HG02798 (cell line): ENCODE measurements around the gene FMNL2.

Experiments
- ATAC-seq: cut with Tn5 transposase; IDR thresholded peaks from one replicate; pipeline ENCODE4 v1.9.1; 2021; ENCODE audit warnings: mild to moderate bottlenecking; ENCODE audit not compliant: unreplicated experiment, poor library complexity

Gene FMNL2

DNA sequence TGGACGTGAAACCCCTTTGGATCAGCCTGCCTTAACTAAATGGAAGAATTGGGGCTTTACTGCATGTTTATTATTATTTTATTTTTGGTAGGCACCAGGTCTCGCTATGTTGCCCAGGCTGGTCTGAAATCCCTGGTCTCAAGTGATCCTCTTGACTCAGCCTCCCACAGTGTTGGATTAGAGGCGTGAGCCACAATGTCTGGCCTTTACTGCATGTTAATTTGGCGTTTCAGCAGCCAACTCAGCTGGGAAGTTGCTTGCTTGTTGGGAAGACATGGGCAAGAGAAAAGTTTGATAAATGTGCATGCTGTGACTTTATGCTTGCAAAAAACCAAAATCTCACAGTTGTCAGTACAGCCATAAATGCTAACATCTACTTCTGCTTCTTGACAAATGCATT is 105.1 kb downstream of the FMNL2 start:
- no peak for ATAC-seq

DNA sequence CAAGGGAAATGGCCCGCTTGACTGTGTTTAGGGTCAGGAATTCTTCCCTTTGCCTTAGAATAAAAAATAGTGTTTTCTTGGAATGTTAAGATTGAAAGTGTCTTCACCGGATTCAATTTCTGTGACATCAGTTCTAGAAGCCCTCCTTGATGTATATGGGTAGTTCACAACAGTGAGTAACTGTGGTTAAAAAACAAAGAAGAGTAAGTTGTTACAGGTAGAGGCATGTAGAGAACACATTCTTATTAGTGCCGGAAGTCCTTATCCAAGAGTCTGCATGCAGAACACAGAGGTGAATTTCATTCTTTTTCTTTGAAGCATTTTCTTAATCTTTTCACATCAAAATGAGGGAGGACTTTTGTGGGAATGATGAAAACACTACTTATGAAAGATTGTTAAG is 105.5 kb downstream of the FMNL2 start:
- ATAC-seq: no peak

DNA sequence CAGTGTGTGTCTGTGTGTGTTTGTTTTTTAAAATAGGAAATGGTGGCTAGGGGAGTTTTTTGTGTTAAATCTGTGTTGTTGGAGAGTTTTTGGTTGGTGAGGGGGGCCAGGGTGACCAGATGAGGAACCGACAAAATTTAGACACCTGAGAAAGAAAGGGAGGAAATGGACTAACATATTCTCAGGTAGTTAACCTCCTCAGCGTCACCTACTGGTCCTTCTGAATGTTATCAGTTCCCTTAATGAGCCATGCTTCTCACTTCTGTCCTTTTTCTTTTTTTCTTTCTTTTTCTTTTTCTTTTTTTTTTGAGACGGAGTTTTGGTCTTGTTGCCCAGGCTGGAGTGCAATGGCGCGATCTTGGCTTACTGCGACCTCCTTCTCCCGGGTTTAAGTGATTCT is 107.0 kb downstream of the FMNL2 start:
- peak; percentile 46 for ATAC-seq

DNA sequence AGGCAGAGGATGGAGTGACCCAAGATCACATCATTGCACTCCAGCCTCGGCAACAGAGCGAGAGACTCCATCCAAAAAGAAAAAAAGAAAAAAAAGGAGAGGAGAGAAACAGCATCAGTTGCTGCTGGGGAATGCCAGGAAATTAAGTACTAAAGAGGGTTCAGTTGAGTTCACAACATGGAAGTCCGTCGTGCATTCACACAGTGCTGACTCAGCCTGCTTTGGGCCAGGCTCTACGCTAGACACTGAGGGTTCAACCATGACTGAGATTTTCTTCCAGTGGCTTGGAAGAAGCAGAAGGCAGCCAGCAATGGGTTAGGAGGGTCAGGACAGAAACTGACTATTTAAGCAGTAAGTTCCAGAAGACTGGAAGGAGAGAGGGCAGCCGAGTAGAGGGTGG is 108.8 kb downstream of the FMNL2 start:
- ATAC-seq: no peak

DNA sequence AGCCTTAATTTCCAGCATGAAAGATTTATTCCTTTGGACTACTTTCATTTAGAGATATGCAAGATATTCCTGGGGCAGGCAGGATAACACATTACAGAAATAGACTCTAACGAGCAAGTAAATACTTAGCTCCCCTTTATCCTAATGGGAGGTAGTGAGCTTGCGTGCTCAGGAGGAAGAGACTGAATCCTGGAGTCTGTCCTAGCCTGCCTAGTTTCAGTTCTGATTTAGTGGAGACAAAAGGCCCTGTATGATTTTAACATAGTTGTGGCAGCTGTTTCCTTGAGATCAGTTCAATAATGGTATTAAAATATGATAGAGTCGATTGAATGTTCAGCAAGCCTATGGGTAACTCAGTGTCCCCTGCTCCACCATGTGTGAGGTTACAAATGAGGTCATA is 109.5 kb downstream of the FMNL2 start:
- ATAC-seq: no peak

DNA sequence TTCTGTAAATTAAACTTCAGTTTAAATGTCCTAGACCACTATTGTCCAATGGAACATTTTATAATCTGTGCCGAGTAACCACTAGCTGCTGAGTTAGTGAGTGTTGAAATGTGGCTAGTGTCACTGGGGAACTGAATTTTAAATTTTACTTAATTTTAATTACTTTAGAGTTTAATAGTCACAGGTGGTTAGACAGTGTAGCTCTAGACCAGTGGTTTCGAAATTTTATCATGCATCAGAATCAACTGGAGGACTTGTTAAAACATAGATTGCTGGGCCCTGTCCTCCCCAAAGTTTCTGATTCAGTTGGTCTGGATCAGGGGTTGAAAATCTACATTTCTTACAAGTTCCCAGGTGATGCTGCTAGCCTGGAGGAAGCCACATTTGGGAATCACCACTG is 110.4 kb downstream of the FMNL2 start:
- ATAC-seq: no peak

DNA sequence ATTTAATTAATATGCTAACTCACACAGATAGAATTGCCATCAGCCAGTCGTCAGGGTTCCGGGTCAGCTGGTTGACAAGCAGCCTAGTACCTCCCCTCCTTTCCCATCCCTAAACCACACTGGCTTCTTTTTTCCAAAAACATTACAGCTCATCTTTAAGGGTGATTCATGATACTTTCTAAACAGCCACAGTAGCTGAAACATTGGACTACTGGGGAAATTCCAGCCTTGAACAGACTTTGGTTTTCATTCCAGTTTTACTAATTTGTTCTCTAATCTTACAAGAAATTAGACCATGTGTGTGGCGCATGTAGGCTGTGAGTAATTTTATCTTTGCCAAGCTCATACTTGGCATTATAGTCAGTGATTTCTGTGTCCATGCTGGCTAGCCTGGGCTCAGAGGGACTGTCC is 110.8 kb downstream of the FMNL2 start:
- peak; percentile 48 for ATAC-seq

DNA sequence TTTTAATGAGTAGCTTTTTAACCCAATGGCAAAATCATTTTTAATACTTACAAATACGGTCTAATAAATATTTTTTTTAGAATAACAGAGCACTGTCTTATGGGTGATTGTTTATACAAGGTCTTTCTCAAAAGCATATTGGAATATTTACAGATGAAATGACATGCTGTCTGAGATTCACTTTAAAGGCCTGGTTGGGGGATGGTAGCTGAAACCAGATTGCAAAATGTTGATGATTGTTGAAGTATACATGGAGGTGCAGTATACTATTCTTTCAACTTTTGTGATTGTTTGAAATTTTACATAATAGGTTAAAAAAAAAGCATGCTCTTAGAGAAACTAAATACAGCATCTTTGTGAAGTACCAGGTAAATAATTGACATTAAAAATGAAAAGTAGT is 111.2 kb downstream of the FMNL2 start:
- no peak for ATAC-seq

DNA sequence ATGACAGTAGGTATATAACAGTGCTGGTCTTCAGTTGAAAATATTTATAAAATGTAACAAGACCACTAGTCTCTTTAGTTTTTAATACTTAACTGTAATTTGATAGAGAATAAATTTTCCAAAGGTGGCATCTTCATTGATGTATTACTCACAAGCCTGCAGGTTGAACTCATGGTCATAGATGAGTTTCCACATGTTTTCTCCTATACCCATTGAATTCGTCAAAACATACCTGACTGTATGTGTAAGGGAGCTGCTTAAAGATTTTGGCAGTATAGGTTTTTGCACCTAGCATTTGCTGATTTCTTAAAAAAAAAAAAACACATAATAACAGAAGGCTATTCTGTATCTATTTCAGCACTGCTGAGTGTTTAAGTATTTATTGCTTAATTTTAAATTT is 112.9 kb downstream of the FMNL2 start:
- no peak for ATAC-seq

DNA sequence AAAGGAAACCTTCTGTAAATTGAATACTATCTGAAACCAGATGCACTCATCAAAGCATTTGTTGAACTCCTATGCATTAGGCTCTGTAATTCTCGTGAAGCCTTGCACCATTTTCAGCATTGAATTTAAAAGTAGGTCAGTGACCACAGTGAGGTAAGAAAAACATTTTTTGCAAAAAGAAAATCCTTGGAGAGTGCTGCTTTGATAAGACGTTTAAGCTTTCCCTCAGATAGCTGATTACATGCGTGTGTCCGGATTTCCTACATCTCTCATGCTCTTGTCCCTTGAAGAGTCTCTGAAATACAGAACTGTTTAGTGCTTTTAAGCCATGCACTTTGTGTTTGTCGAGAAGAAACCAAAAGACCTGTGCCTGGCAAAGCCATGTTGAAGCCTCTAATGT is 113.6 kb downstream of the FMNL2 start:
- ATAC-seq: no peak

DNA sequence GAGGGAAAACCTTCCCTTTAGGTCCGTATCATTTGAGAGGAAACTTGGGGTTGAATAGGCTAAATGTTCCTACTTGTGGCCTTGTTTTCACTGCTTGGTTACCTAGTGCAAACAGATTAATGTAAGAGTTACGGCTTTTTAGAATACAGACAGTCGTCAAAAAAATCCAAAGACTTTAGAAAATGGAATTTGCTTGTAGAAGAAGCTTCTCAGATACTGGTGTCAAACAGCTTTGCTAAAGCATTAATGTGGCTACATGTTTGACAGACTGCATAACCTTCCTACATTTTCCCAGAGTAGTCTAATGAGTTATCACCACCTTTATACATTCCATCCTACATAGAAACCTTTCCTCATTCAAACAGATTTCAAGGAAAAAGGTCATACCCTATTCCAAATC is 114.6 kb downstream of the FMNL2 start:
- no peak for ATAC-seq

DNA sequence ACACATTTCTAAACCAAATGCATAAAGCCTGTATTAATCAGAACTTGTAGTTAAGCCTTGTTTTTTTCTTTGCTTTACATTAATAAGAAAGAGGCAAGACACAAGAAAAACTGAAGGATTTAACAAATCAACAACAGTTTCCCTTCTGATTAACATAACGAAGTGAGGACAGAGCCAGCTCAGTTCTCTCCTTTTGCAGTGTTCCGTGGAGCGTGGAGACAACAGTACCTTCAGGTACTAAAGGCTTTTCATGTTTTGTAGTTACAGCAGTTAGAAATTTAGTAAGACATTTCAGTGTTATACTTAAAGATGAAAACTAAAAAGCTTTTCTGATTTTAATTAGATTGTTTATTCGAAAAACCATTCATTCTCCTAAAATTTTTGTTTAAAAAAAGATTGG is 115.2 kb downstream of the FMNL2 start:
- ATAC-seq: no peak

DNA sequence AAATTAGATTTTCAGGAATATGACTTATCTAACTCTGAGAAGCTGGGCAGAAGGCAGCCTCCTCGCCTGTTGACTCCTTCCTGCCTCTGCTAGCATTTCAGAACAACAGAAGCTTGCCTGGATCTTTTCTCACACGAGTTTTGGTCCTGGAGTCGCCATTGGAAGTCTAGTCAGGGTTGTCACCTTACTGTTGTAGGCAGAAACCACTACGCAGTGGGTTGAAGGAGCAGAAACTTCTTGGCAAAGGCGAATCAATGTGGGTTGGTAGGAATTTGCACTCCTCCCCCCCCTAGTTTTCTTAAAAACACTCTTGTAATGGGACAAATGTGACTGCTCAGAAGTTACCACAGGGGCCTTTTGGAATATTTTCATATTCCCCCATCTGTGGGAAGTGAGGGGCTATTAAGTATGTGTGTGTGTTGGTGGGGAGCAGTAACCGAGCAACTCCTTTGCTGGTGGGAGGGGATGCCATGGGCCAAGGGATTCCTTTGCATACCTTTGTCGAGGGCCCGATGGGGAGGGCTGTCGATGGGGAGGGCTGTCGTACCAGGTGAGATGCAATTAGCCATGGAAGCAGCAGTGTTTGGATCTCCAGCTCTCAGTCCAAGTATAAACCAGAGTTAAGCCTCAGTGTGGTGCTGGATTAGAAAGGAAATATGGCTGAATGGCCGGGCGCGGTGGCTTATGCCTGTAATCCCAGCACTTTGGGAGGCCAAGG is 117.4 kb downstream of the FMNL2 start:
- no peak for ATAC-seq

DNA sequence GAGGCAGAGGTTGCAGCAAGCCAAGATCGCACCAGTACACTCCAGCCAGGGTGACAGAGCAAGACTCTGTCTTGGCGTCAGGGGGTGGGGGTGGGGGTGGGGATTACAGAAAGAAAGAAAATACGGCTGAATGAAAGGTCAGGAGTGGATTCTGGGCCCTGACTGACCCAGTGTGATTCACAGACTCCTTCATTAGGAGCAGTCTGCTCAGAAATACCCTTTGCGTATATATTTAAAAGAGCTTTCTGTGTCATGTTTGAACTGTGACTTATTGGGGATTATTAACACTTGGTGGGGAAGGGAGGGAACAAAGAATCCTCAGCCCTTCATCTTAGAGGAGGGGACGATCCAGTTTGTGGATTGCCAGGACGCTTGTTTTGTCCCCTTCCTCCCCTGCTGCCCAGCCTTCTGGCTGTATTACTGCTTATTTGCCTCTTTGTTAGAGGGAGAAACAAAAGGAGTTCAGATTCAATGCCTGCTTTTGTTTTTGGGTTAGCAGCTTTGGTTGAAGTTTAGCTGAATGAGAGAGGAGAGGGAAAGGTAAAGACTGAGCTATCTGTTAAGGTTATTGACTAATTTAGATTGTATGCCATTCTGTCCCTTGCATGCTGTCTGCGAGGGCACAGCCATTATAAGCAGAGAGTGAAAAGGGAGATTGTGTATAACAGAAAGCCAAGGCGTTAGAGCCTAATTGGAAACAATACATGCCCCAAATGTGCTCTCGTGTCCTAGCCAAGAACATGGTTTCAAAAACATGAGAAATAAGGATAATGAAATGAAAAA is 118.3 kb downstream of the FMNL2 start:
- ATAC-seq: no peak

DNA sequence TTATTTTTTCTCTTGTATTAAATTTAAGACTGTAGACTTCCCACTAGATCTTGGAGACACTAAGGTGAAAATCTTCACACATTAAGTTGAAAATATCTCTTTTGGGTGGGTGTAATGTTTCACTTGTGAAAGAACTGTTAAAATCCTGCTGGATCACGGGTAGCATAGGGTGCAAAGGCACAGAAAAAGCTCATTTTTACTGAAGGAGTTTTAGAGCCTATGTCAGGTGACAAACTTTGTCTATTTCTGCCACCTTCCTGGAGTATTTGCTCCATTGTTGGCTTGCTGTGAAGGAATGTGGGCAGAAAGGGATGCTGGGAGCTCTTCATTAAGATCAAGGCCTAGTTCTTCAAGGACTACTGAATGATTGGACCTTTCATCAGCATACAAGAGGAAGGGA is 119.4 kb downstream of the FMNL2 start:
- no peak for ATAC-seq

DNA sequence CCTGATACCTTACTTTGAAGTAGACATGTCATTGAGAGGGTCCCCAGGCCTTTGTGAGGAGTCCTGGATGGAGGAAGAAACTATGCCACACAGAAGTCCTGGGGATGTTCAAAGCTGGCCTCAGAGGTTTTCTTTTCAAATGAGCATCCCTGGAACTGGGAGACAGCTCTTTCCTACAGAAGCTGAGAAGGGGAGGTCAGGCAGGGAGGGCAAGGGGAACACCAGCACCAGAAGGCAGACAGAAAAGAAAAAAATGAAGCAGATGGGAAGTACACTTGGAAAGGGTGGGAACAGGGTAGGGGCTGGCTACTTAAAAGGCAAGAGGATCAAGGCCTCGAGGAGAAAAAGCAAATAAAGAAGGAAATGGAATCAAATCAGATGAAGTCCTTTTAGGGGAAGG is 120.0 kb downstream of the FMNL2 start:
- ATAC-seq: no peak

DNA sequence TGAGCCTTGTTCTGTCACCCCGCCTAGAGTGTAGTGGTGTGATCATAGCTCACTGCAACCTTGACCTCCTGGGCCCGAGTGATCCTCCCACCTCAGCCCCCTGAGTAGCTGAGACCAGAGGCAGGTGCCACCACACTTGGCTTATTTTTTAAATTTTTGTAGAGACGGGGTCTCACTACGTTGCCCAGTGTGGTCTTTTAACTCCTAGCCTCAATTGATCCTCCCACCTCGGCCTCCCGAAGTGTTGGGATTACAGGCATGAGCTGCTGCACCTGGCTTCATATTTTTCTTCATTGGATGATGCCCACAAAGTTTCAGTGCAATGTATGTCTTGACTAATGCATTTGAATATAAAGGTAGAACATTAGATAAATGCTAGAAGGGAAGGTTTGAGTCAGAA is 120.8 kb downstream of the FMNL2 start:
- ATAC-seq: no peak

DNA sequence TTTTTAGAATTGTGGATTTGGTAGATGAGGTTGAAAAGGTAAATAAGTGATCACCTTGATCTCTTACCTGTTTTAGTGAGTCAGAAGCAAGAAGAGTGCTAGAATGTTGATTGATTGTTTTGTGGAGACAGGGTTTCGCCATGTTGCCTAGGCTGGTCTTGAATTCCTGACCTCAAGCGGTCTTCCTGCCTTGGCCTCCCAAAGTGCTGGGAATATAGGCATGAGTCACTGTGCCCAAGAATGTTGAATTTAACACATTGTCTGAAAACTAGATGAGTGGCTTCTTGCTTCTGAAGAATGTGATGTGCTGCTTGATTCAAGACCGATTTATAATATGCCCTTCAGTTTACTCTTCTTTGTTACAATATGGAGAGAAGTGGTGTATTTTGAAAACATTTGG is 121.3 kb downstream of the FMNL2 start:
- ATAC-seq: no peak

DNA sequence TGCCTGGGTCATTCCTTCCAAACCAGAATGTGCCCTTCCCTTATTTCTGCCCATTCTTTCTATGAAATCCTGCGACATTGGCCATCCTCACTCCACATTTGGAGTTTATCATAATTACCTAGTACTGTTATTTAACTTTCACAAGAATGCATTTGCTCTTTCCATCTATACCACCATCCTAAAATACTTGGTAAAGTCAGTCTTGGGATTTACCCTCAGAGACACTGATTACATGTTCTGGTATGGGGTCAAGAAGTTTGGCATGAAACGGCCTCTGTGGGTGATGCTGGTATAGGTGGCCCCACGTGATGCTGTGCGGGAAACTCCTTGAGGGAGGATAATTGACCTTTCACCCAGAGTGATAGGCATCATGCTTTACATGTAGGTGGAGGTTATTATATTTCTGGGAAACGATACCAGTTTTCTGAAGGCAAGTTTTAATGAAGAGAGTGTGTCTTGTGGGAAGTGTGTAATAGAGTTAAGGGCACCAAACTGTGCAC is 123.5 kb downstream of the FMNL2 start:
- ATAC-seq: no peak

DNA sequence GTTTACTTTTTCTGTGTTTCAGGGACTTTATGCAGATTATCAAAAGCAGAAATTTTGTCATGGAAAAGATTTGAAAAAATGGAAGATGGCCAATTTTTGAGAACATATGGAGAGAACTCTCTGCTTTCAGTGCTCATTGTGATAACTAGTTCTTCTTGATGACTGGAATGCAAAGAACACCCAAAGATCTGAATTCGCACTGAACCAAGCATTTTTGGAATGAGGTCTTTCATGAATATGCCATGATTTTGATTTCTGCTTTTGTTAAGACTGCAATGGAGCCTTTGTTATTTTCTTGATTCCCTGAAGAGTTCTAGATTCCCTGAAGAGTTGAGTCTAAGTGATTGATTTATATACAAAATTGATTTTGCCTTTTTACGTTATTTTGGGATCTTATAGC is 124.1 kb downstream of the FMNL2 start:
- no peak for ATAC-seq

DNA sequence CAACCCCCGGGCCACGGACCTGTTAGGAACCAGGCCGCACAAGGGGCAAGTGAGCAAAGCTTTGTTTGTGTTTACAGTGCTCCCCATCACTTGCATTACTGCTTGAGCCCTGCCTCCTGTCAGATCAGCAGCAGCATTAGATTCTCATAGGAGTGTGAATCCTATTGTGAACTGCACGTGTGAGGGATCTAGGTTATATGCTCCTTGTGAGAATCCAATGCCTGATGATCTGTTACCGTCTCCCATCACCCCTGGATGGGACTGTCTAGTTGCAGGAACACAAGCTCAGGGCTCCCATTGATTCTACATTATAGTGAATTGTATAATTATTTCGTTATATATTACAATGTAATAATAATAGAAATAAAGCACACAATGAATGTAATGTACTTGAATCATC is 125.6 kb downstream of the FMNL2 start:
- no peak for ATAC-seq

DNA sequence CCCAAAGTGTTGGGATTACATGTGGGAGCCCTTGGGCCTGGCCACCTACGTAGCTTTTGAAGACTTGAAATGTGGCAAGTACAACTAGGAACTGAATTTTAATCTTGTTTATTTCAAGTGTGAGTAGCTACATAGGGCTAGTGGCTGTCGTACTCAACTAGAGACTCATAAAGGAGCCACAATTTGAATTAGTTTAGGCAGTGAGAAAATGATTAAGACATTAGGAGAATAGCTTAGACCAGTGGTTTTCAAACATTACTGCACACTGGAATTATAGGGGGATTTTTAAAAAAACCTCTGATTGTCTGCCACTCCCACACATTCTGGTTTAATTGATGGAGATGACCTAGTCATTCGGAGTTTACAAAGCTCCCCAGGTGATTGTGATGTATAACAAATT is 127.1 kb downstream of the FMNL2 start:
- no peak for ATAC-seq
